AG04449 (cell line): ENCODE measurements around the gene PIK3IP1.

Experiments
- CTCF ChIA-PET: fragments of 350-600 bp; formaldehyde crosslinking; extraction: SDS; loops from one replicate; lab custom pipeline; 2021; ENCODE audit warnings: antibody characterized with exemption; lab: Yijun Ruan, JAX
- POLR2A ChIA-PET: fragments of 400-600, 350-600 bp; formaldehyde crosslinking; extraction: SDS; loops from one replicate; lab custom pipeline; 2020; ENCODE audit warnings: antibody characterized with exemption, inconsistent platforms; lab: Yijun Ruan, JAX
- DNase-seq: peaks from one replicate; pipeline ENCODE4 v3.0.0-alpha.2; 2010; ENCODE audit warnings: low read depth, low spot score
- H3K4me3 ChIP-seq: 2 replicates; pipeline ENCODE4 v1.5.1; 2011; ENCODE audit warnings: low read depth, mild to moderate bottlenecking, control low read depth, low read length
- TF ChIP-seq, protein P1 (sequence below): IDR thresholded peaks from one replicate; pipeline ENCODE4 v1.5.1; 2011; ENCODE audit warnings: mild to moderate bottlenecking, moderate library complexity, low read length, control low read depth, inconsistent platforms; ENCODE audit not compliant: insufficient read depth; ENCODE audit errors: missing control alignments

Gene PIK3IP1

DNA sequence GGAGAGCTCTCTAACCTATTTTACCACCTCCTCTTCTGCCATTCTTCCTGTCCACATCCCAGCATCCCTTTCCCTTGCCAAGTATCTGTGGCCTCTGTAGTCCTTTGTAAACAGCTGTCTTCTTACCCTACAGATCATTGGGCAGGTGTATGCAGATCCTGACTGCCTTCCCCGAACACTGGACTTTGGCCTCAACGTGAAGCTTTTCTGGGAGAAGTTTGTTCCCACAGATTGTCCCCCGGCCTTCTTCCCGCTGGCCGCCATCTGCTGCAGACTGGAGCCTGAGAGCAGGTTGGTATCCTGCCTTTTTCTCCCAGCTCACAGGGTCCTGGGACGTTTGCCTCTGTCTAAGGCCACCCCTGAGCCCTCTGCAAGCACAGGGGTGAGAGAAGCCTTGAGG is 17.3 kb downstream of the PIK3IP1 start:
- ChIA-PET POLR2A (no interaction called here), CTCF (interaction anchor here (0.9 to 10.8 kb wide), 9 partner anchors 9 to 166 kb away, joined by 3 to 285 read pairs (median 41); partner anchors contain the start of genes LIMK2, PIK3IP1 and SELENOM)
- no peak overlapping the region for H3K4me3 ChIP-seq
- no peak for DNase-seq
- TF ChIP-seq, protein P1, sequence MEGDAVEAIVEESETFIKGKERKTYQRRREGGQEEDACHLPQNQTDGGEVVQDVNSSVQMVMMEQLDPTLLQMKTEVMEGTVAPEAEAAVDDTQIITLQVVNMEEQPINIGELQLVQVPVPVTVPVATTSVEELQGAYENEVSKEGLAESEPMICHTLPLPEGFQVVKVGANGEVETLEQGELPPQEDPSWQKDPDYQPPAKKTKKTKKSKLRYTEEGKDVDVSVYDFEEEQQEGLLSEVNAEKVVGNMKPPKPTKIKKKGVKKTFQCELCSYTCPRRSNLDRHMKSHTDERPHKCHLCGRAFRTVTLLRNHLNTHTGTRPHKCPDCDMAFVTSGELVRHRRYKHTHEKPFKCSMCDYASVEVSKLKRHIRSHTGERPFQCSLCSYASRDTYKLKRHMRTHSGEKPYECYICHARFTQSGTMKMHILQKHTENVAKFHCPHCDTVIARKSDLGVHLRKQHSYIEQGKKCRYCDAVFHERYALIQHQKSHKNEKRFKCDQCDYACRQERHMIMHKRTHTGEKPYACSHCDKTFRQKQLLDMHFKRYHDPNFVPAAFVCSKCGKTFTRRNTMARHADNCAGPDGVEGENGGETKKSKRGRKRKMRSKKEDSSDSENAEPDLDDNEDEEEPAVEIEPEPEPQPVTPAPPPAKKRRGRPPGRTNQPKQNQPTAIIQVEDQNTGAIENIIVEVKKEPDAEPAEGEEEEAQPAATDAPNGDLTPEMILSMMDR: no peak

DNA sequence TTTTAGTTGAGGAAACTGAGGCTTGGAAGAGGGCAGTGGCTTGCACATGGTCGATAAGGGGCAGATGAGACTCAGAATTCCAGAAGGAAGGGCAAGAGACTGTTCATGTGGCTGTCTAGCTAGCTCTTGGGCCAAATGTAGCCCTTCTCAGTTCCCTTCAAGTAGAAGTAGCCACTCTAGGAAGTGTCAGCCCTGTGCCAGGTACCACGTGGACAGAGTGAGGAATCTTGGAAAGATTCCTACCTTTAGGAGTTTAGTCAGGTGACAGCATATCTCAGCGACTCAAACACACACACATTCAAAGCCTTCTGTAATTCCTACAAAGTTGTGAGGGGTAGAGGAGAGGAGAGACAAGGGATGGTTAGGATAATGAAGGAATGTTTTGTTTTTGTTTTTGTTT is 18.3 kb downstream of the PIK3IP1 start:
- H3K4me3 ChIP-seq: no peak overlapping the region
- POLR2A ChIA-PET: no interaction called here
- CTCF ChIA-PET: interaction anchor here (1.1 to 10.8 kb wide), 21 partner anchors 9 to 165 kb away, joined by 3 to 285 read pairs (median 7); partner anchors contain the start of genes LIMK2, PIK3IP1, RNF185 and SELENOM
- TF ChIP-seq, protein P1: no peak
- DNase-seq: no peak

DNA sequence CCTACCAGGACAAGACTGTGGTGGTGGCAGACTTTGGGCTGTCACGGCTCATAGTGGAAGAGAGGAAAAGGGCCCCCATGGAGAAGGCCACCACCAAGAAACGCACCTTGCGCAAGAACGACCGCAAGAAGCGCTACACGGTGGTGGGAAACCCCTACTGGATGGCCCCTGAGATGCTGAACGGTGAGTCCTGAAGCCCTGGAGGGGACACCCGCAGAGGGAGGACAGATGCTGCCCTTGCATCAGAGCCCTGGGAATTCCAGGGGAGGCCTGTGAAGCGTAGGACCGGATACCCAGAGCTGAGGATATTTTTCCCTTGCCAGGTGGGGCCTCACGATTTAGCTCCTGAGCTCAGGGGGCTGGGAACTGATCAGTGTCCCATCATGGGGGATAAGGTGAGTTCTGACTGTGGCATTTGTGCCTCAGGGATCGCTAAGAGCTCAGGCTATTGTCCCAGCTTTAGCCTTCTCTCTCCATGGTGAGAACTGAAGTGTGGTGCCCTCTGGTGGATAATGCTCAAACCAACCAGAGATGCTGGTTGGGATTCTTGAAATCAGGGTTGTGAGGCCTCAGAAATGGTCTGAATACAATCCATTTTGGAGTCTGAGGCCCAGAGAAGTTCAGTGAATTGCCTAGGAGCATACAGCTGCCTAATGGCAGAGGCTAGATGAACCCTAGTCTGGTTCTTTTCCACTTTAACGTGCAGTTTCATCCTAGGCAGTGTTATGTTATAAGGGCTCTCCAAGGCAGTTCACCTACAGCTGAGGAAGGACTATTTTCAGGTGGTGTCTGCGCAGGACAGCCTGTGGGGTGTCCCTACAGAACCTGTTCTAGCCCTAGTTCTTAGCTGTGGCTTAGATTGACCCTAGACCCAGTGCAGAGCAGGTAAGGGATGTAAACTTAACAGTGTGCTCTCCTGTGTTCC is 19.5 kb downstream of the PIK3IP1 start:
- H3K4me3 ChIP-seq: no peak overlapping the region
- CTCF ChIA-PET: interaction anchor here (0.7 to 10.8 kb wide), 49 partner anchors 11 to 327 kb away, joined by 3 to 285 read pairs (median 5); partner anchors contain the start of genes LIMK2, PIK3IP1, RNF185 and SELENOM
- DNase-seq: no peak
- TF ChIP-seq, protein P1: peak; percentile 74
- POLR2A ChIA-PET: interaction anchor here (0.6 to 1.0 kb wide), 3 partner anchors 10 to 120 kb away, joined by 3 read pairs; no protein-coding TSS in a partner anchor

- H3K4me3 ChIP-seq: no peak overlapping the region
- POLR2A ChIA-PET: interaction anchor here (0.7 kb wide), 1 partner anchor 13 kb away, joined by 3 read pairs; no protein-coding TSS in a partner anchor
- TF ChIP-seq, protein P1: no peak
- DNase-seq: no peak
- CTCF ChIA-PET: interaction anchor here (1.2 to 10.8 kb wide), 10 partner anchors 12 to 187 kb away, joined by 3 to 285 read pairs (median 25); partner anchors contain the start of genes LIMK2 and SELENOM
Measured at GRCh38 chr22:31271485-31271884, 20.8 kb downstream of the PIK3IP1 start.

DNA sequence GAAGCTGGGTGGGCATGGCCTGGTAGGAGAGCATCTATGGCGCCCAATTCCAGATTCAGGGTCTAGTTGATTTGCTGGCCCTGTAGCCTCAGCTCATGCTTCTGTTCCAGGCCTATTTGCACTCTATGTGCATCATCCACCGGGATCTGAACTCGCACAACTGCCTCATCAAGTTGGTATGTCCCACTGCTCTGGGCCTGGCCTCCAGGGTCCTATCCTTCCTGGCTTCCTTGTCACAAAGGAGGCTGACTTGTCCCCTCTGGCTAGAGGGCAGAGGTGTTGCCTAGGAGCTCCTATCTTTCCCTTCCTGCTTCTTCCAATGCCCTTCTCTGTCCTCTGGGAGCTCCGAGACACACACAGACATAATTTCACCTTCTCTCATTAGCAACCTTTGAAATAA is 21.3 kb downstream of the PIK3IP1 start:
- no peak for DNase-seq
- POLR2A ChIA-PET: interaction anchor here (0.7 kb wide), 1 partner anchor 12 kb away, joined by 3 read pairs; no protein-coding TSS in a partner anchor
- no peak overlapping the region for H3K4me3 ChIP-seq
- TF ChIP-seq, protein P1: no peak
- CTCF ChIA-PET: interaction anchor here (1.1 to 10.8 kb wide), 12 partner anchors 8 to 187 kb away, joined by 3 to 285 read pairs (median 8); partner anchors contain the start of genes LIMK2 and SELENOM
